Naive B cell (primary cell): ENCODE measurements around the gene CERCAM. TPM values are rescaled to one million over a fixed set of nuclear protein-coding genes. Genes with fewer than 3 reads are reported as not detected.
A peak's percentile ranks its signal among the peaks of the same experiment; 100 is the strongest.

ENCODE experiments used
- ATAC-seq, 2 donors: fragments of 150-1000 bp; cut with Tn5 transposase; 2 replicates each; pipeline ENCODE4 v1.10.0; 2021; ENCODE audit warnings: low read depth in 2 of 2, mild to moderate bottlenecking in 2 of 2, moderate library complexity in 2 of 2
- DNase-seq: peaks from one replicate; pipeline ENCODE4 v3.0.0; 2022
- H3K27ac Mint-ChIP-seq, 6 donors: one replicate each; pipeline ENCODE4 v1.8.0; 2020 to 2022; ENCODE audit warnings: mild to moderate bottlenecking in 6 of 6, mixed read lengths in 6 of 6, moderate library complexity in 5 of 6, inconsistent platforms in 2 of 6
- H3K27me3 Mint-ChIP-seq, 3 donors: one replicate each; pipeline ENCODE4 v1.8.0; 2021 to 2022; ENCODE audit warnings: mixed read lengths in 3 of 3, mild to moderate bottlenecking in 1 of 3
- H3K36me3 Mint-ChIP-seq, 2 donors: one replicate each; pipeline ENCODE4 v1.8.0; 2020 to 2022; ENCODE audit warnings: mixed read lengths in 2 of 2, inconsistent platforms in 1 of 2, mild to moderate bottlenecking in 1 of 2
- H3K4me1 Mint-ChIP-seq, 3 donors: one replicate each; pipeline ENCODE4 v1.8.0; 2020 to 2022; ENCODE audit warnings: mixed read lengths in 3 of 3, inconsistent platforms in 1 of 3, mild to moderate bottlenecking in 1 of 3, moderate library complexity in 1 of 3
- H3K4me3 Mint-ChIP-seq, 8 donors: one replicate each; pipeline ENCODE4 v1.8.0; 2020 to 2022; ENCODE audit warnings: mild to moderate bottlenecking in 8 of 8, mixed read lengths in 8 of 8, moderate library complexity in 8 of 8, inconsistent platforms in 2 of 8
- H3K9me3 Mint-ChIP-seq, 7 donors: one replicate each; pipeline ENCODE4 v1.8.0; 2020 to 2022; ENCODE audit warnings: mixed read lengths in 7 of 7, mild to moderate bottlenecking in 5 of 7, inconsistent platforms in 2 of 7, moderate library complexity in 1 of 7
- polyA plus RNA-seq, 6 donors: library from polyadenylated mRNA; unstranded; fragments of 300-500 nt; fragmentation: Illumina TruSeq; gene quantifications; one replicate each; pipeline ENCODE4 v1.2.3, GENCODE V29; 2021; ENCODE audit warnings: low read depth in 6 of 6

Gene CERCAM
- polyA plus RNA-seq, 6 donors from 2014 or later, result 0.31 to 0.71 (median 0.37) TPM; not detected in 1

DNA sequence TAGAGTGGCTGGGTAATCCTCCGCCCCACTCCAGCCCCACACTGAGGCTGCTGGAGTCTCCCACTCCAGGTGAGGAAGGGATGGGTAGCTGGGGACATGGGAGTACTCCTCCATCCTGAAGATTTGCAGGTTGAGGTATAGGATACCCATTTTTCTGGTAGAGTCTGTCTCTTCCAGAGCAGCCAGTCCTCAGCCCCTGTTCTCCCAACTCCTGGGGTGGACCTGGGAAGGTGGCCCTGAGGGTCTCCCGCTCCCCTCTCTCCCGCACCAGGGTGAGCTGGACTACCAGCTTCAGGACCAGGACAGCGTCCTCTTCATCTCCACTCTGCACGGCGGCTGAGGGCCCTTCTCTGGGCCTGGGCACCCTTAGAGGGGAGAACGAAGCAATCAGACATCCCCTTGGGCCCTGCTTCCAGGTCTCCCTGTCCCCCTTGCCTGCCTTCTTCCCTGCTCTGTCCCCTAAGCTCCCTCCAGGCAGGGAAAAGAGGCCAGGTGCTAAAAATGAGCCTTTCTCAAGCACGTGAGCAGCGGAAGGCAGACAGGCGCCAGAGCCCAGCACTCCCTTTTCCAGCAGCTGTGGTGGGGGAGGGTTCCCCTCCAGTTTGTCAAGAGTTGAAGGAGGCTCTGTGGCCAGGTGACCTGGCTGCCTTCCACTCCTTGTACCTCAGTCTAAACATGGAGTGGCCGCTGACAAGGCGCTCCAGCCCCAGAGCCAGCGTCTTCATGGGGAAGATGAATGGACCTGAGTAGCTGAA is 31.1 kb upstream of the CERCAM start:
- Mint-ChIP-seq H3K27me3 (no peaks in the 10 kb centered on the region), H3K27ac (no peak overlapping the region), H3K4me3 (no peak overlapping the region), H3K4me1 (no peaks in the 10 kb centered on the region), H3K9me3 (no peaks in the 10 kb centered on the region), H3K36me3 (peaks cover 8 to 32% of the 10 kb centered on the region in 2 donors)
- no peak for DNase-seq
- ATAC-seq, result no peak

DNA sequence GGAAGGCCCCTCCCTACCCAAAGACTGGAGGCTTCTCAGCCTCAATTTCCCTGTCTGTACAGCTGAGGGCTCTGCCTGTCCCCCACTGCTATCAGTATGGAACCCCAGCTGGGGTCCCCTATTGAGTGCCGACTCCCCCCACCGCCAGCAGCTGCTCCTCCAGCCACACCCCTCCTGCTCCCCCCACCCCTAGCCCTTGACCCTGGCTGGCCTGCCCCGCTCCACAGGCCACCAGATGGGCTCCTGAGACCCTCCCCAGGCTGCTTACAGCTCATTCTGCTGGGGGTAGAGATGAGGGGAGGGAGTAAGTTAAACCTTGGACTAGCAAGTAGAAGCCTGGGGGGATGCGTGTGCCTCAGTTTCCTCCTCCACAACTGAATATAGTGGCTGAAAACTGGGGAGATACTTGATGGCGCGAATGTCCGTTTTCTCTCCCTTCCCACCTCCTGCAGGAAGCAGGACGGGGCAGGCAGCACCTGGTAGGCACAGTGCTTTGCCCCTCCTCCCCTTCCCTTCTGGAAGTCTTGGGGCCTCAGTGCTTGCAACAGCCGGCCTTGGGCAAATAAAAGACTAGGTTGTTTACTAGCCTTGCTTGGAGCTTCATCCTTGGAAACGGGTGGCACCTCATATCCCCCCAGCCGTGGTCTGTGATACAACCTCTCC is 30.4 kb upstream of the CERCAM start:
- no peak overlapping the region for H3K27ac Mint-ChIP-seq
- ATAC-seq, result no peak
- no peaks in the 10 kb centered on the region for H3K4me1 Mint-ChIP-seq
- no peak overlapping the region for H3K4me3 Mint-ChIP-seq
- H3K27me3 Mint-ChIP-seq, result no peaks in the 10 kb centered on the region
- no peaks in the 10 kb centered on the region for H3K9me3 Mint-ChIP-seq
- H3K36me3 Mint-ChIP-seq, result peaks cover 8 to 26% of the 10 kb centered on the region in 2 donors
- no peak for DNase-seq

DNA sequence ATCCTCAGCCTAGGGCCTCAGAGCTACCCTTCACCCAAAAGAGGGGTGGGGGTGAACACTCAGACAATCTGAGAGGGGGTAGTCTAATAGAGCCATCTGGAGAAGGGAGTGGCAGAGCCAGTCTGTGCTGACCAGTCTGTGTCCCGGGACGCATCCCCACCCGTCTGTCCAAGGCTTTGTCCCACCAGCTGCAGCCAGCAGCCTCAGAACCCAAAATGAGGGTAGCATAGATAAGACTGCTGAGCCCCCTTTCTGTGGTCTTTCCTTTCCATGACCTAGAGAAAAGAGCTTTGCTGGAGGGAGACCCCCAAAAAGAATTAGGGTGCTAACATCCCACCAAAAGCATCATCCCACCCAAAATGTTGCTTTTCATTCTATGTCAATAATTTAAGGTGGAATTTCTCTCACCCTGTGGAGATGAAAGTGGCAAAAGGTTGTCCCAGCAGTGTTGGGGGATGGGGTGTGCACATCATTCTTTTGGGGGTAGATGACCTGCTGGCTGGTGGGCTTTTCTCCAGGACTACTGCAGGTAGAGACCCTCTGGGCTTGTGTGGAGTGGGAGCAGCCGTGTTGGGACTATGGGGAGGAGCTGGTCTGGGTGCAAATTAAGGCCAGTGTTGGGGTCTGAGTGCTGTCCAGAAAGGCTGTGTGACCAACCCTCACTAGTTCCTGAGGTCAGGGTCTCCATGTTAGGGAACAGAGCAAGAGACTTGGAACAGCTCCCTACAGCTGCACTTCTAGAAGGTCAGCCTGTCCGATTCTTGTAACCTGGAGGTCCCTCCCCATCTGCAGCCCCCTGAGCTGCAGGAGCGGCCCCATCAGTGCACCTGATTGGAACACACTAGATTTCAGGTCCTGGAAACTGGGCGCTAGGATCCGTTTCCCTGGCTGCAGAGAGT is 29.6 kb upstream of the CERCAM start:
- Mint-ChIP-seq H3K27ac (peak overlapping the region in 2 of 6 donors; percentile 21 to 49), H3K9me3 (no peaks in the 10 kb centered on the region), H3K4me3 (no peak overlapping the region), H3K36me3 (peaks cover 8 to 23% of the 10 kb centered on the region in 2 donors), H3K4me1 (no peaks in the 10 kb centered on the region), H3K27me3 (no peaks in the 10 kb centered on the region)
- no peak for DNase-seq
- no peak for ATAC-seq

DNA sequence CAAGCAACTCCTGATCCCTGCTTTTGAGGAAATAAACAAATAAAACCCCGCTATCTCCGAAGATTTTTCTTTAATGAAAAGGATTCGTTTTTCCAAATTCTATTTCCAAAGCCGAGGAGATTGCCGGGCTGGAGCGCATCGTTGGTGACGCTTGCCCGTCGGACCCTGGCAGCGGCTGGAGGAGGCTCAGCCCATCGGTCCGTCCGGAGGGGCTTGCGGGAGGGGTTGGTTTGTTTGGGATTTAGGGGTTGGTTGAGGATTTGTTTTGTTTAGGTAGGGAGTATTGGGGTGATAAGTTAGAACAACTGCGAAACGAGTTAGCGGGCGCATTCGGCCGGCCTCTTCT is 28.7 kb upstream of the CERCAM start:
- no peak overlapping the region for H3K4me3 Mint-ChIP-seq
- peaks cover 8 to 23% of the 10 kb centered on the region in 2 donors for H3K36me3 Mint-ChIP-seq
- H3K9me3 Mint-ChIP-seq, result no peaks in the 10 kb centered on the region
- ATAC-seq, result no peak
- no peaks in the 10 kb centered on the region for H3K27me3 Mint-ChIP-seq
- DNase-seq, result no peak
- peaks cover 3% of the 10 kb centered on the region in 3 donors for H3K4me1 Mint-ChIP-seq
- peak overlapping the region in 1 of 6 donors; percentile 36 for H3K27ac Mint-ChIP-seq

DNA sequence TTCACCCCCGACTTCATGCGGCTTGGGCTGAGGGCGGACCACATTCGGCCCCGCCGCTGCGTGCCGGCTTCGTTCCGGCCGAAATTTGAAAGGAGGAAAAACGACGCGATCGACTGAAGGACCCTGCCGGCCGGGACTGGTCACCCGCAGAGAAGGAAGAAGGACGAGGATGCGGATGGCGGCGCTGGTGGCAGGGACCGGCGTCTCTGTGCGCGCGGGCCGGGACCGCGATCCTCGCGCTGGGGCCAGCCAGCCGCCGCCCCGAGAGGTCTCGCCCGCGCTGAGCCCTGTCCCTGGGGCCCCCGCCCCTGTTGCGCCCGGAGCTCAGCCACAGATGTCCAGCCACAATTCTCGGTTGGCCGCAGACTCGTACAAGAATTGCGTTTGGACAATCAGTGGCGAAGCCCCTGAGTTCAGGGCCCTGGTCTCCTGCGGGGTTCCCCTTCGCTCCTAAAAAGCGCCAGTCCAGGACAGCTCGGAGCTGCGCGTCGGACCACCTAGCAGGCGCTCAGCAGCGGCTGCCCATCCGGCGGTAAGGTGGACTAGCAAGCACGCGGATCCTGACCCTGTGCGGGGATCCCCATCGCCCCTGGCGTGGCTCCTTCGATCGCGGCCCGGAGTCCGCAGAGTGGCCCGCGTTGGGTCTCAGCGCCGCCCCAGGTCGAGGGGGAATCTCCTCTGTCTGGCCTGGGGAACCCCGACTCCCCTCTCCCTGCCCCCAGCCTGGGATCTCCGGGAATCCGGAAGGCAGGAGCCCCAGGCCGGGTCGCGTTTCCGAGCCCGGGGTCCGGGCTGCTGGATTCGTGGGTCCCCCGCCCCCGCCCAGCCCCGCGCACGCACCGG is 28.1 kb upstream of the CERCAM start:
- Mint-ChIP-seq H3K27me3 (peaks cover 0 to 3% (median 0%) of the 10 kb centered on the region in 3 donors), H3K9me3 (no peaks in the 10 kb centered on the region), H3K27ac (peak overlapping the region in 1 of 6 donors; percentile 36), H3K4me1 (peaks cover 6% of the 10 kb centered on the region in 3 donors), H3K4me3 (no peak overlapping the region), H3K36me3 (peaks cover 6 to 23% of the 10 kb centered on the region in 2 donors)
- ATAC-seq (no peak), DNase-seq (no peak)

DNA sequence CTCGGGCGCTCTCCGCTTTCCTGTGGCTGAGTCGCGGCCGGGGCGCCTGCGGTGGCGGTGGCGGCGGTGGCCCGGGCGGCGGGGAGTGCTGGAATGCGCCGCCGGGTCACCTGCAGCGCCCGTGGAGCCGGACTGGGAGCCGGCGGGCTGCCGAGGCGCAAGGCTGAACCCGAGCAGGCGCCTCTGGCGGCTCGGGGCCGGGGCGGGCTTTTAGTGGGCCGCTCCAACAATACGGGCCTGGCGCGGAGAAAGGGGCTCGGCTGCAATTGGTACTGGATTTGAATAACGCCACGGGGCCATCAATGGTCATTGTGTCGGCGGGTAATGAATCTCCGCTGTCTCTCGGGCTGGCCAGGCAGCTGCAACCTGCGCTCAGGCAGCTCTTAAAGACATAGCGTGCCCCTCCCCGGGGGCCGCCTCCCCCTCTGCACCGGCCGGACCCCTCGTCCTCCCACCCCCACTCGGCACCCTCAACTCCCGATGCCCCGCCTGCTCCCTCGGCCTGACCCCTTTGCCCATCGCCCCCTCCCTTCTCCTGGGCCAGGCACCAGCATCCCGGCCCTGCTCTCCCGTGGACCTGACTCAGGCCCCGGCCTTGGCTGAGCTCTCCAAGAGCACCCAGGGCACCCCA is 27.4 kb upstream of the CERCAM start:
- Mint-ChIP-seq H3K9me3 (no peaks in the 10 kb centered on the region), H3K4me1 (peaks cover 6% of the 10 kb centered on the region in 3 donors), H3K27ac (no peak overlapping the region), H3K4me3 (no peak overlapping the region), H3K36me3 (peaks cover 0 to 23% of the 10 kb centered on the region in 2 donors), H3K27me3 (peaks cover 0 to 3% (median 0%) of the 10 kb centered on the region in 3 donors)
- DNase-seq (no peak), ATAC-seq (no peak)

DNA sequence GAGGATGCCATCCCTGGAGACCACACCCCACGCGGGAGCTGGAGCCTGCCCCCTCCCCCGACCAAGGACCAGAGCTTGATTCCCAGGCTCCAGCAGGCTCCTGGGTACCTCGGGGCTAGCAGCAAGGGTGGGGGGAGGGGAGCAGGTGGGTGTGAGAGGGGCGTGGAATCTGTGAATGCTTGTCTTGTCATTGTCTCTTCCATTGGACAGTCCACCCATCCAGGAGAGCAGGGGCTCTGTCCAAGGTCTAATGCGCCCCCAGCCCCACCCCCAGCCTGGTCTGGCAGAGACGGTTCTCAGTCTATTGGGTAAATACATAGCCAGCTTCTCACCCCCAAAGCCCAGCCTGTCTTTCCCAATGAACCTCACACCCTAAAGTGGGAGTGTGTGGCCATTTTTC is 26.7 kb upstream of the CERCAM start:
- peaks cover 0 to 21% of the 10 kb centered on the region in 2 donors for H3K36me3 Mint-ChIP-seq
- H3K27ac Mint-ChIP-seq, result no peak overlapping the region
- no peaks in the 10 kb centered on the region for H3K9me3 Mint-ChIP-seq

DNA sequence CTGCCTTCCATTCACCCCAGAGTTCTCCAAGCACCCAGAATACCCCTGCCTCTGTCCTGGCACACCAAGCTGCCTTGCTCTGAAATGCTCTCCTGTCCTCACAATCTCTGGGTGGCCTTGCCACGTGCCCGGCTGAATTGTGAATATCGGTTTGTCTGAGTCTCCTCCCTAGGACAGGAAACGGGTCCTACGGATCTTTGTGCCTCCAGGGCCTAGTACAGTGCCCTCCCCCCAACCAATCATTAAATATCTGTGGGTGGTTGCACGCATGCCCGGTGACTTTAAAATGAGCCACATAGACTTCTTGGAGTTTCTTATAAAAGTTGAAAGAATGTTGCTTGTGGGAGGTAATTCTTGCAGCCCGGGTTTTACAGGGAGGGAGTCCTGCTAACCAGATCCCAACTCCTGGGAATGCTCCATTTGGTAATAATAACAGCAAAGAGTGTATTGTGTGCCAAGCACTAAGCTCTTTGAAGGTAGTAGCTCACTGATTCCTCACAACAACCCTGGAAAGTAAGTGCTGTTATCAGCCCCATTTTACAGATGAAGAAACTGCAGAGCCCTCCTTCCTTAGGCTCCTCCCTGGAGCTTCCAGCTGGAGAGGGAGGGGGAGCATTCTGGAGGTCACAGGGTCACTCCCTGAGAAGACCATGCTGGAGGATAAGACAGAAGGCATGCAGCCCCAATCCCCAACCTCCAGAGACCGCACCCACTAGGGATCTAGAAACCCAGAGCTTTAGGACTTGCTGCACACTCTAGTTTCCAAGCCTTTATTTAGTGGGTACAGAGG is 26.1 kb upstream of the CERCAM start:
- H3K9me3 Mint-ChIP-seq, result no peaks in the 10 kb centered on the region
- peak overlapping the region in 1 of 6 donors; percentile 22 for H3K27ac Mint-ChIP-seq
- H3K27me3 Mint-ChIP-seq, result peaks cover 0 to 3% (median 0%) of the 10 kb centered on the region in 3 donors
- no peak overlapping the region for H3K4me3 Mint-ChIP-seq
- no peak for ATAC-seq
- no peak for DNase-seq
- peaks cover 6% of the 10 kb centered on the region in 3 donors for H3K4me1 Mint-ChIP-seq
- peaks cover 0 to 15% of the 10 kb centered on the region in 2 donors for H3K36me3 Mint-ChIP-seq

More for the DNA sequence above, 26.7 kb upstream of the CERCAM start:
- DNase-seq, result no peak
- no peak for ATAC-seq
- H3K4me3 Mint-ChIP-seq, result no peak overlapping the region
- peaks cover 6% of the 10 kb centered on the region in 3 donors for H3K4me1 Mint-ChIP-seq
- peaks cover 0 to 3% (median 0%) of the 10 kb centered on the region in 3 donors for H3K27me3 Mint-ChIP-seq

DNA sequence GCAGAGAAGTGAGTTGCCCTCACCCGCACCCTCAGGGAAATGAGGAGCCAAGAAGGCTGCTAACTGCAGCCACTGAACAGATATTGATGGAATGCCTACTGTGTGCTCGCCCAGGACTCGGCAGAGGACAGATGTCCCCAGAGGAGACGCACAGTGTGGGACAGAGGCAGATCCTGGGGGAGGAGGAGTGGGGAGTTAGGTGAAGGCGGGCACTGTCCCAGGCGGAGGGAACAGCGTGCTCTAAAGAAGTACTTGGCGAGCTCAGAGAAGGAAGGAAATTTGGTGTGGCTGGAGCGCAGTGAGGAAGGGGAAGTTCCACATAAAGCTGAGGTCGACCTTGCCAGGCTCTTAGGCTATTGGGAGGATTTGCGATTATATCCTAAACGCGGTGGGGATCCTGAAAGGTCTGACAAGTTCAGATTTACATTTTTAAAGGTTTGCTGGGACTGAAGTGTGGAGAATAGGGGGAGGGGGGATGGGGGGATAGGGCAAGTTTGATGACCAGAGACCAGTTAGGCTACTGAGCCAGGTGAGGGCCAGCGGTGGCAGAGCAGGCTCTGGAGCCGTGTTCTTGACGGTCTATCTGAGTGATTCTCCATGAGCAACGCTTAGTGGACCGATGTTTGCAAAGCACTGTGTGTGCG is 23.6 kb upstream of the CERCAM start:
- Mint-ChIP-seq H3K4me3 (peak overlapping the region in 1 of 8 donors; percentile 61), H3K27me3 (peaks cover 0 to 6% (median 0%) of the 10 kb centered on the region in 3 donors), H3K9me3 (no peaks in the 10 kb centered on the region), H3K36me3 (peaks cover 0 to 7% of the 10 kb centered on the region in 2 donors), H3K4me1 (peaks cover 6% of the 10 kb centered on the region in 3 donors), H3K27ac (peak overlapping the region in 3 of 6 donors; percentile 40 to 85 (median 56))
- no peak for DNase-seq
- no peak for ATAC-seq

DNA sequence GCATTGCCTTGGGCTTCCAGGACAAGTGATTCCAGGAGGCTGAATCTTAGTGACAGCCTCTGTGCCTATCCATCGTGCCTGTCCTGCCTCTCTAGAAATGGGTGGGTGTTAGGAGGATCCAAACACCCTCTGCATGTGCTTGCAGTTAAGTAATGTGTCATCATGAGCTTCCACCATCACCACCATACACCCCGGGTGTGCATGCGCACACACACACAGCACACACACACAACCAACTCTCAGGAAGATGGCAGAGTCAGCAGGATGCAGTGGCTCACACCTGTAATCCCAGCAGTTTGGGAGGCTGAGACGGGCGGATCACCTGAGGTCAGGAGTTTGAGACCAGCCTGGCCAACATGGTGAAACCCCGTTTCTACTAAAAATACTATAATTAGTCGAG is 22.8 kb upstream of the CERCAM start:
- H3K27me3 Mint-ChIP-seq, result peaks cover 3 to 6% (median 4%) of the 10 kb centered on the region in 3 donors
- DNase-seq (no peak), ATAC-seq (no peak)
- H3K4me1 Mint-ChIP-seq, result peaks cover 6 to 8% (median 6%) of the 10 kb centered on the region in 3 donors
- peak overlapping the region in 1 of 6 donors; percentile 56 for H3K27ac Mint-ChIP-seq
- H3K36me3 Mint-ChIP-seq, result peaks cover 0 to 7% of the 10 kb centered on the region in 2 donors
- H3K9me3 Mint-ChIP-seq, result no peaks in the 10 kb centered on the region
- no peak overlapping the region for H3K4me3 Mint-ChIP-seq

DNA sequence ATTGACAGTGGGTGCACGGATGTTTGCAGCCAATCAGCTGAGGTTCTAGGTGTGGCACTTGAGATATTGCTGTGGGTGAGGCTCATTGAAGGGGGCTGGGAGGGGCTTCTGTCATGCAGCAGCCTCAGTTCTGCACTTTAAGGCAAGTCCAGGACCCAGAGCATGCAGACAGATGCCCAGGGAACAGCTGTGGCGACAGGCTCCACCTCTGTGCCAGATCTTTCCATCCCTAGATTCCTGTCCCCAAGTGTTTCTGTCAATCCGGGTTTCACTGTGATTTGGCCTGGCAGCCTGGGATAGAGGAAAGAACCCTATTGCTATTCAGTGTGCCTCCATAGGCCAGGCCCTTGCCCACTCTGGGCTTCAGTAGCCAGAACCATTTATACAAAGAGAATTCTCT is 20.8 kb upstream of the CERCAM start:
- Mint-ChIP-seq H3K9me3 (no peaks in the 10 kb centered on the region), H3K4me1 (peaks cover 6 to 10% (median 6%) of the 10 kb centered on the region in 3 donors), H3K27me3 (peaks cover 6 to 8% (median 6%) of the 10 kb centered on the region in 3 donors), H3K4me3 (no peak overlapping the region), H3K27ac (no peak overlapping the region), H3K36me3 (no peaks in the 10 kb centered on the region)
- ATAC-seq (no peak), DNase-seq (no peak)
